AG04449 (cell line): ENCODE results near the gene ZNF341.
A peak's percentile ranks its signal among the peaks of the same experiment; 100 is the strongest.
"Not testable (repeated sequence)": the region's sequence is repeated elsewhere in the genome, so short reads cannot be mapped to it uniquely, and the experiment has no call there.

Source experiments
- CTCF ChIA-PET: fragments of 350-600 bp; formaldehyde crosslinking; extraction: SDS; loops from one replicate; lab custom pipeline; 2021; ENCODE audit warnings: antibody characterized with exemption; lab: Yijun Ruan, JAX
- POLR2A ChIA-PET: fragments of 400-600, 350-600 bp; formaldehyde crosslinking; extraction: SDS; loops from one replicate; lab custom pipeline; 2020; ENCODE audit warnings: antibody characterized with exemption, inconsistent platforms; lab: Yijun Ruan, JAX
- DNase-seq: peaks from one replicate; pipeline ENCODE4 v3.0.0-alpha.2; 2010; ENCODE audit warnings: low read depth, low spot score
- H3K4me3 ChIP-seq: 2 replicates; pipeline ENCODE4 v1.5.1; 2011; ENCODE audit warnings: low read depth, mild to moderate bottlenecking, control low read depth, low read length
- CTCF ChIP-seq: IDR thresholded peaks from one replicate; pipeline ENCODE4 v1.5.1; 2011; ENCODE audit warnings: mild to moderate bottlenecking, moderate library complexity, low read length, control low read depth, inconsistent platforms; ENCODE audit not compliant: insufficient read depth; ENCODE audit errors: missing control alignments

ZNF341 gene

GRCh38 chr20:33693741-33694638, 37.8 kb upstream of the ZNF341 start:
- TF ChIP-seq CTCF, result no peak
- POLR2A ChIA-PET, result no interaction called here
- no peak for DNase-seq
- no peak overlapping the region for H3K4me3 ChIP-seq
- CTCF ChIA-PET, result interaction anchor here (1.8 kb wide), 1 partner anchor 26 kb away, joined by 6 read pairs; no protein-coding TSS in a partner anchor

GRCh38 chr20:33694639-33695012, 37.2 kb upstream of the ZNF341 start:
- TF ChIP-seq CTCF, result no peak
- no peak overlapping the region for H3K4me3 ChIP-seq
- DNase-seq, result no peak
- ChIA-PET POLR2A (no interaction called here), CTCF (interaction anchor here (1.8 kb wide), 1 partner anchor 26 kb away, joined by 6 read pairs; no protein-coding TSS in a partner anchor)

GRCh38 chr20:33696448-33696847, 35.3 kb upstream of the ZNF341 start:
- ChIA-PET POLR2A (no interaction called here), CTCF (interaction anchor here (1.1 to 1.7 kb wide), 2 partner anchors 10 to 201 kb away, joined by 3 read pairs; no protein-coding TSS in a partner anchor)
- DNase-seq, result no peak

GRCh38 chr20:33697129-33697528, 34.7 kb upstream of the ZNF341 start:
- no peak overlapping the region for H3K4me3 ChIP-seq
- ChIA-PET CTCF (interaction anchor here (0.7 to 1.7 kb wide), 5 partner anchors 10 to 202 kb away, joined by 3 read pairs; partner anchors contain the start of gene PXMP4), POLR2A (no interaction called here)
- TF ChIP-seq CTCF, result no peak
- peak; percentile 12 for DNase-seq

More at GRCh38 chr20:33696448-33696847, 35.3 kb upstream of the ZNF341 start:
- no peak overlapping the region for H3K4me3 ChIP-seq
- no peak for TF ChIP-seq CTCF

GRCh38 chr20:33698966-33699365, 32.8 kb upstream of the ZNF341 start:
- H3K4me3 ChIP-seq, CTCF ChIA-PET, POLR2A ChIA-PET, DNase-seq: not testable (repeated sequence)

- CTCF ChIA-PET, H3K4me3 ChIP-seq, POLR2A ChIA-PET, DNase-seq: not testable (repeated sequence)
These were observed 30.9 kb upstream of the ZNF341 start for GRCh38 chr20:33700696-33701441.

GRCh38 chr20:33701629-33702450, 30.0 kb upstream of the ZNF341 start:
- CTCF ChIA-PET, result no interaction called here
- H3K4me3 ChIP-seq, result no peak overlapping the region
- DNase-seq, result no peak
- POLR2A ChIA-PET, result no interaction called here
- no peak for TF ChIP-seq CTCF
